ENCODE results near the gene SPCS3.

DNA sequence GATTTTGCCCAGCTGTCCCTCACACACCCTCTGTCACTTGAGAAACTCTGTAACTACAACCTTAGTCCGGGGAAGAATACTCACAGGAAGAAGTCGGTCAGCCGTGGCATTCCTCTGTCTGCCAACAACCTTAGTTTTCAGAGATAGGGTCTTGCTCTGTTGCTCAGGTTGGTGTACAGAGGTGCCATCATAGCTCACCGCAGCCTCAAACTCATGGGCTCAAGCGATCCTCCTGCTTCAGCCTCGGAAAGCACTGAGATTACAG is 12.2 kb upstream of the SPCS3 start:
- no peak for TF ChIP-seq SIN3A (IDR thresholded peaks at IDR 0.05; ENCODE audit: borderline replicate concordance, insufficient read depth, low read length)
- TF ChIP-seq, protein P1, sequence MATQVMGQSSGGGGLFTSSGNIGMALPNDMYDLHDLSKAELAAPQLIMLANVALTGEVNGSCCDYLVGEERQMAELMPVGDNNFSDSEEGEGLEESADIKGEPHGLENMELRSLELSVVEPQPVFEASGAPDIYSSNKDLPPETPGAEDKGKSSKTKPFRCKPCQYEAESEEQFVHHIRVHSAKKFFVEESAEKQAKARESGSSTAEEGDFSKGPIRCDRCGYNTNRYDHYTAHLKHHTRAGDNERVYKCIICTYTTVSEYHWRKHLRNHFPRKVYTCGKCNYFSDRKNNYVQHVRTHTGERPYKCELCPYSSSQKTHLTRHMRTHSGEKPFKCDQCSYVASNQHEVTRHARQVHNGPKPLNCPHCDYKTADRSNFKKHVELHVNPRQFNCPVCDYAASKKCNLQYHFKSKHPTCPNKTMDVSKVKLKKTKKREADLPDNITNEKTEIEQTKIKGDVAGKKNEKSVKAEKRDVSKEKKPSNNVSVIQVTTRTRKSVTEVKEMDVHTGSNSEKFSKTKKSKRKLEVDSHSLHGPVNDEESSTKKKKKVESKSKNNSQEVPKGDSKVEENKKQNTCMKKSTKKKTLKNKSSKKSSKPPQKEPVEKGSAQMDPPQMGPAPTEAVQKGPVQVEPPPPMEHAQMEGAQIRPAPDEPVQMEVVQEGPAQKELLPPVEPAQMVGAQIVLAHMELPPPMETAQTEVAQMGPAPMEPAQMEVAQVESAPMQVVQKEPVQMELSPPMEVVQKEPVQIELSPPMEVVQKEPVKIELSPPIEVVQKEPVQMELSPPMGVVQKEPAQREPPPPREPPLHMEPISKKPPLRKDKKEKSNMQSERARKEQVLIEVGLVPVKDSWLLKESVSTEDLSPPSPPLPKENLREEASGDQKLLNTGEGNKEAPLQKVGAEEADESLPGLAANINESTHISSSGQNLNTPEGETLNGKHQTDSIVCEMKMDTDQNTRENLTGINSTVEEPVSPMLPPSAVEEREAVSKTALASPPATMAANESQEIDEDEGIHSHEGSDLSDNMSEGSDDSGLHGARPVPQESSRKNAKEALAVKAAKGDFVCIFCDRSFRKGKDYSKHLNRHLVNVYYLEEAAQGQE (IDR thresholded peaks at IDR 0.05; ENCODE audit: insufficient read depth in 1 of 2, low read depth in 2 of 2, low read length in 2 of 2) = no peak
- TF ChIP-seq POLR2AphosphoS5 (IDR thresholded peaks at IDR 0.05; ENCODE audit: low read depth, low read length) = no peak
- no peak for TF ChIP-seq TAF1 (IDR thresholded peaks at IDR 0.05; ENCODE audit: borderline replicate concordance, insufficient read depth, low read length)
- TF ChIP-seq FOXP2 (optimal IDR thresholded peaks at IDR 0.05; ENCODE audit: borderline replicate concordance, extremely low read depth, extremely low read length, insufficient read depth) = no peak
